Endothelial cell of umbilical vein (primary cell): ENCODE results near the gene HCRT. TPM values are rescaled to one million over a fixed set of nuclear protein-coding genes. Genes with fewer than 3 reads are reported as not detected.

ENCODE experiments used
- BruUV-seq: library from RNA; stranded (reverse); fragments of 400-500 nt; replicated peaks from 2 replicates; lab custom pipeline; 2021; lab: Mats Ljungman, UMichigan
- CTCF ChIA-PET: fragments of 300-600, 350-600 bp; sonication (Branson Sonifier 250); formaldehyde crosslinking; loops from one replicate; lab custom pipeline; 2021; ENCODE audit warnings: antibody characterized with exemption, inconsistent platforms; lab: Charles Lee
- POLR2A ChIA-PET: fragments of 300-600, 350-600 bp; sonication (Branson Sonifier 250); formaldehyde crosslinking; loops from one replicate; lab custom pipeline; 2021; ENCODE audit warnings: antibody characterized with exemption, inconsistent platforms; lab: Charles Lee
- DNase-seq: peaks from one replicate; pipeline ENCODE4 v3.0.0-alpha.2; 2011; ENCODE audit warnings: low read depth, low spot score
- FAIRE-seq: peaks from 2 replicates; lab custom pipeline; 2011; peaks lifted over from hg19 to GRCh38; lab: Jason Lieb, UNC
- H2AFZ ChIP-seq: 2 replicates; pipeline ENCODE4 v1.6.0; 2012; ENCODE audit warnings: low read depth, low read length, control low read depth, inconsistent platforms
- H3K27ac ChIP-seq: 2 replicates; pipeline ENCODE4 v1.5.1; 2011; ENCODE audit warnings: low read depth, mild to moderate bottlenecking, control low read depth, low read length, moderate library complexity; ENCODE audit not compliant: insufficient read depth
- H3K27me3 ChIP-seq, 2 experiments: 2 replicates each; pipeline versions ENCODE4 v1.6.0 to v1.6.1; 2011; ENCODE audit warnings: low read length in 2 of 2, mixed read lengths in 1 of 2; ENCODE audit not compliant: control insufficient read depth in 2 of 2, insufficient read depth in 2 of 2
- H3K36me3 ChIP-seq, 2 experiments: 2 replicates in 1 of 2; 3 replicates in 1 of 2; pipeline ENCODE4 v1.5.1; 2011; ENCODE audit warnings: low read length in 2 of 2, mild to moderate bottlenecking in 1 of 2, moderate library complexity in 1 of 2; ENCODE audit not compliant: control insufficient read depth in 2 of 2, insufficient read depth in 2 of 2; ENCODE audit errors: extremely low read depth in 1 of 2
- H3K4me1 ChIP-seq: 3 replicates; pipeline ENCODE4 v1.5.1; 2011; ENCODE audit warnings: mild to moderate bottlenecking, low read length; ENCODE audit not compliant: control insufficient read depth, insufficient read depth; ENCODE audit errors: extremely low read depth
- H3K4me2 ChIP-seq: 2 replicates; pipeline ENCODE4 v1.6.1; 2011; ENCODE audit warnings: low read length, control low read depth, mixed read lengths; ENCODE audit not compliant: insufficient read depth
- H3K4me3 ChIP-seq, 3 experiments: fragments of 200-600 bp in 1 of 3; sonication (generic), shearing (Covaris generic) in 1 of 3; replicated peaks in 1 of 3; 2 replicates each; pipeline ENCODE4 v1.5.1; 2011 to 2016; ENCODE audit warnings: control low read depth in 3 of 3, low read length in 3 of 3, mild to moderate bottlenecking in 2 of 3, inconsistent platforms in 1 of 3, low read depth in 1 of 3, moderate library complexity in 1 of 3; ENCODE audit not compliant: insufficient read depth in 1 of 3
- H3K79me2 ChIP-seq: 2 replicates; pipeline ENCODE4 v1.6.0; 2012; ENCODE audit warnings: low read length, inconsistent platforms; ENCODE audit not compliant: control insufficient read depth, insufficient read depth
- H3K9ac ChIP-seq: replicated peaks from 2 replicates; pipeline ENCODE3; 2011; ENCODE audit warnings: low read length, control low read depth; ENCODE audit not compliant: insufficient read depth; ENCODE audit errors: extremely low read depth
- H3K9me1 ChIP-seq: replicated peaks from 3 replicates; pipeline ENCODE4 v1.6.0; 2011; ENCODE audit warnings: mild to moderate bottlenecking, low read length; ENCODE audit not compliant: control insufficient read depth, insufficient read depth; ENCODE audit errors: extremely low read depth
- H3K9me3 ChIP-seq: replicated peaks from 2 replicates; pipeline ENCODE4 v1.5.1; 2012; ENCODE audit warnings: low read length, inconsistent platforms; ENCODE audit not compliant: control insufficient read depth, insufficient read depth
- H4K20me1 ChIP-seq: replicated peaks from 2 replicates; pipeline ENCODE3; 2011; ENCODE audit warnings: mild to moderate bottlenecking, low read length; ENCODE audit not compliant: control insufficient read depth, insufficient read depth; ENCODE audit errors: extremely low read depth
- CTCF ChIP-seq, 2 donors: IDR thresholded peaks; 1 replicate in 1 of 2; 2 replicates in 1 of 2; pipeline ENCODE4 v1.5.1; 2011; ENCODE audit warnings: low read length in 2 of 2, mild to moderate bottlenecking in 2 of 2, moderate library complexity in 2 of 2, control low read depth in 1 of 2, inconsistent platforms in 1 of 2, low read depth in 1 of 2; ENCODE audit not compliant: insufficient read depth in 1 of 2; ENCODE audit errors: extremely low read depth in 1 of 2
- EZH2 ChIP-seq: IDR thresholded peaks from 2 replicates; pipeline ENCODE4 v1.6.1; 2012; ENCODE audit warnings: borderline replicate concordance, low read depth, mild to moderate bottlenecking, moderate library complexity, low read length, inconsistent platforms; ENCODE audit not compliant: severe bottlenecking
- FOS ChIP-seq: IDR thresholded peaks from 2 replicates; pipeline ENCODE4 v1.6.1; 2011; ENCODE audit warnings: mild to moderate bottlenecking, low read length, moderate library complexity, borderline replicate concordance; ENCODE audit not compliant: insufficient read depth
- GATA2 ChIP-seq: IDR thresholded peaks from 2 replicates; pipeline ENCODE4 v1.7.0; 2011; ENCODE audit warnings: low read depth, mild to moderate bottlenecking, moderate library complexity, mixed read lengths, low read length; ENCODE audit not compliant: insufficient read length, insufficient read depth
- JUN ChIP-seq: IDR thresholded peaks from 2 replicates; pipeline ENCODE4 v1.6.1; 2011; ENCODE audit warnings: borderline replicate concordance, low read depth; ENCODE audit not compliant: insufficient read length, insufficient read depth
- MAX ChIP-seq: IDR thresholded peaks from 2 replicates; pipeline ENCODE4 v1.6.1; 2011; ENCODE audit not compliant: insufficient read depth, insufficient read length
- MYC ChIP-seq: IDR thresholded peaks from one replicate; pipeline ENCODE4 v1.6.1; 2011; ENCODE audit warnings: mild to moderate bottlenecking, low read depth, low read length
- POLR2A ChIP-seq: IDR thresholded peaks from 2 replicates; pipeline ENCODE4 v1.6.1; 2012; ENCODE audit warnings: low read depth, mild to moderate bottlenecking, control low read depth, low read length
- POLR2AphosphoS5 ChIP-seq: IDR thresholded peaks from 2 replicates; pipeline ENCODE4 v1.6.1; 2012; ENCODE audit warnings: low read depth, mild to moderate bottlenecking, control low read depth, low read length, moderate library complexity; ENCODE audit not compliant: insufficient read depth
- dilution Hi-C: fragments of 300-500 bp; cut with MboI; formaldehyde crosslinking; loops from one replicate; pipeline ENCODE4 v1.15.0; 2019; ENCODE audit warnings: low sequenced_read_pairs; ENCODE audit not compliant: extremely low pct_ligation_motif_present
- intact Hi-C: fragments of 100-400 bp; cut with micrococcal nuclease; formaldehyde crosslinking; loops from one replicate; pipeline ENCODE4 v1.10.0; 2022
- polyA plus RNA-seq, 4 experiments: library from polyadenylated mRNA; depleted of rRNA in 3 of 4; stranded (reverse) in 3 of 4; unstranded in 1 of 4; fragments of >200 nt; gene quantifications; 2 replicates each; pipeline versions ENCODE4 v1.2.1 to v1.2.3, GENCODE V29; 2011 to 2012; ENCODE audit warnings: missing spikeins in 1 of 4
- total RNA-seq: library from RNA; stranded (reverse); gene quantifications from 2 replicates; pipeline ENCODE4 v1.2.3, GENCODE V29; 2021

HCRT gene
- total and polyA plus RNA-seq, 2 donors (not counting 3 experiments of a cell fraction or from before 2014, with no cell fraction given) = not detected

GRCh38 chr17:42201458-42201772 lies 16.2 kb upstream of the HCRT start:
- H3K27me3 ChIP-seq = no peaks in the 10 kb centered on the region
- no peaks in the 10 kb centered on the region for H3K4me1 ChIP-seq
- TF ChIP-seq GATA2 = no peak
- no peak for TF ChIP-seq POLR2A
- TF ChIP-seq MAX = no peak
- TF ChIP-seq EZH2 = no peak
- TF ChIP-seq POLR2AphosphoS5 = no peak
- no peak for TF ChIP-seq JUN
- TF ChIP-seq FOS = no peak
- no peak for TF ChIP-seq MYC
- no peak for TF ChIP-seq CTCF (IDR thresholded peaks at IDR 0.05; ENCODE audit: extremely low read depth in 1 of 2, insufficient read depth in 1 of 2, low read depth in 1 of 2, low read length in 2 of 2)
- no peak overlapping the region for H2AFZ ChIP-seq
- H3K79me2 ChIP-seq = no peaks in the 10 kb centered on the region
- H3K9me3 ChIP-seq = no peaks in the 10 kb centered on the region
- no peaks in the 10 kb centered on the region for H3K9me1 ChIP-seq
- no TSS peak for BruUV-seq
- no peak overlapping the region for H3K9ac ChIP-seq
- ChIA-PET CTCF (interaction anchor here (1.4 to 3.2 kb wide), 2 partner anchors 17 to 21 kb away, joined by 3 to 11 read pairs; no protein-coding TSS in a partner anchor), POLR2A (no interaction called here)
- peaks cover 7 to 20% of the 10 kb centered on the region in 2 experiments for H3K36me3 ChIP-seq
- no peak overlapping the region for H3K27ac ChIP-seq
- no peak for DNase-seq
- dilution Hi-C loops (no loop called here), intact Hi-C loops (no loop called here)
- no peak overlapping the region for H3K4me3 ChIP-seq
- no peaks in the 10 kb centered on the region for H4K20me1 ChIP-seq
- FAIRE-seq = no peak
- H3K4me2 ChIP-seq = no peak overlapping the region
